NB4 (cell line): ENCODE results near the gene FUT7.

ENCODE experiments used
- CTCF ChIP-seq: IDR thresholded peaks from one replicate; pipeline ENCODE4 v1.5.1; 2012; ENCODE audit warnings: low read depth, low read length
- POLR2A ChIP-seq: IDR thresholded peaks from 2 replicates; pipeline ENCODE4 v1.6.1; 2011; ENCODE audit warnings: mild to moderate bottlenecking; ENCODE audit not compliant: insufficient read length; ENCODE audit errors: extremely low read depth
- TF ChIP-seq, protein P1 (sequence below): IDR thresholded peaks from 2 replicates; pipeline ENCODE4 v1.6.1; 2011; ENCODE audit warnings: low read depth, low read length

DNA sequence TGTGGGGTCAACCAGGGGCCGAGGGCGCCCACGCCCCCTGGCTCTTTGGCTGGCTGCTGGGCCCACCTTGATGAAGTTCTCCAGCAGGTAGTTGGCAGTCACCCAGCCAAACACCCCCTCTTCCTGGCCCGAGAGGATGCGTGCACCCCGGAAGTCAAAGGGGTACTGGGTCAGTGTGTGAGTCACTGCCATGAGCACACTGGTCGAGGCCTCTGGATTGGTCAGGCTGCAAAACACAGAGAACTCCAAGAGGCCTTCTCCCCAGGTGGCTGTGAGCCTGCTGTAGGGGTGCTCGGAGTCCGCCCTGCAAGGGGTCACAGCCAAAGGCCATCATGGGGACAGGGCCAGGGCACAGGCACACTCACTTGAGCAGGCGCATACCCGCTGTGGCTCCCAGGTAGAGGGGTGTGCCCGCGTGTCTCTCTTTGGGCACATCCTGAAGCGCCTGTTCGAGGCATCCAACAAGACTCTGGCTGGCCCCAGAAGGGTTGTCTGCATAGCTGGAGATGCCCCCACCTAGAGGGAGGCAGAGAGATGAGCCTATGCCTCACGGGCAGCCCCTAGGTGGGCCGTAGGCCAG is 19.3 kb upstream of the FUT7 start:
- TF ChIP-seq CTCF (no peak), POLR2A (no peak)
- TF ChIP-seq, protein P1, sequence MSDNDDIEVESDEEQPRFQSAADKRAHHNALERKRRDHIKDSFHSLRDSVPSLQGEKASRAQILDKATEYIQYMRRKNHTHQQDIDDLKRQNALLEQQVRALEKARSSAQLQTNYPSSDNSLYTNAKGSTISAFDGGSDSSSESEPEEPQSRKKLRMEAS: no peak
